OCI-LY7 (cell line): ENCODE results near the gene RAPGEF6. TPM values are rescaled to one million over a fixed set of nuclear protein-coding genes. Genes with fewer than 3 reads are reported as not detected.
A peak's percentile ranks its signal among the peaks of the same experiment; 100 is the strongest.

Source experiments
- BruUV-seq: library from RNA; stranded (reverse); fragments of 400-500 nt; replicated peaks from 2 replicates; lab custom pipeline; 2021; lab: Mats Ljungman, UMichigan
- CTCF ChIA-PET: fragments of 300-600 bp; sonication (Branson Sonifier 250); formaldehyde crosslinking; loops from one replicate; lab custom pipeline; 2022; ENCODE audit warnings: antibody characterized with exemption; ENCODE audit not compliant: unreplicated experiment; lab: Charles Lee
- POLR2A ChIA-PET: fragments of 300-600 bp; sonication (Branson Sonifier 250); formaldehyde crosslinking; loops from one replicate; lab custom pipeline; 2022; ENCODE audit warnings: antibody characterized with exemption; lab: Charles Lee
- DNase-seq: peaks from one replicate; pipeline ENCODE4 v3.0.0-alpha.2; 2015; ENCODE audit warnings: low spot score
- H2AFZ ChIP-seq: fragments of 200-600 bp; sonication (generic), shearing (Covaris generic); 2 replicates; pipeline ENCODE4 v1.6.1; 2014; ENCODE audit warnings: mild to moderate bottlenecking, antibody characterized with exemption, low read length, moderate library complexity
- H3K27ac ChIP-seq: fragments of 200-600 bp; sonication (generic); 2 replicates; pipeline ENCODE4 v1.5.1; 2014; ENCODE audit warnings: mixed run types, low read depth, mild to moderate bottlenecking, moderate library complexity, low read length, inconsistent platforms; ENCODE audit not compliant: poor library complexity, severe bottlenecking
- H3K36me3 ChIP-seq: fragments of 200-600 bp; sonication (generic); 2 replicates; pipeline ENCODE4 v1.6.1; 2014; ENCODE audit warnings: mild to moderate bottlenecking, antibody characterized with exemption, low read length, moderate library complexity, mixed read lengths; ENCODE audit not compliant: insufficient read depth
- H3K4me1 ChIP-seq: fragments of 200-600 bp; sonication (generic); 2 replicates; pipeline ENCODE4 v1.5.1; 2014; ENCODE audit warnings: mild to moderate bottlenecking, low read length; ENCODE audit not compliant: insufficient read depth, poor library complexity, severe bottlenecking
- H3K4me2 ChIP-seq: fragments of 200-600 bp; sonication (generic); 2 replicates; pipeline ENCODE4 v1.6.1; 2014; ENCODE audit warnings: mild to moderate bottlenecking, low read length
- H3K4me3 ChIP-seq: fragments of 200-600 bp; sonication (generic); 2 replicates; pipeline ENCODE4 v1.5.1; 2014; ENCODE audit warnings: mild to moderate bottlenecking, low read depth, low read length; ENCODE audit not compliant: poor library complexity, severe bottlenecking
- H3K79me2 ChIP-seq: fragments of 200-600 bp; sonication (generic); 2 replicates; pipeline ENCODE4 v1.6.1; 2016; ENCODE audit warnings: low read depth, mild to moderate bottlenecking, low read length, moderate library complexity, mixed read lengths; ENCODE audit not compliant: insufficient read depth
- H3K9me2 ChIP-seq: fragments of 200-600 bp; sonication (generic); 2 replicates; pipeline ENCODE4 v1.6.1; 2016; ENCODE audit warnings: mild to moderate bottlenecking, low read length, mixed read lengths; ENCODE audit not compliant: insufficient read depth
- H3K9me3 ChIP-seq: fragments of 200-600 bp; sonication (generic); 2 replicates; pipeline ENCODE4 v1.6.1; 2014; ENCODE audit warnings: mild to moderate bottlenecking, mixed run types, low read length, mixed read lengths
- H4K20me1 ChIP-seq: fragments of 200-600 bp; sonication (generic); 2 replicates; pipeline ENCODE4 v1.6.1; 2014; ENCODE audit warnings: mild to moderate bottlenecking, antibody characterized with exemption, low read length, moderate library complexity, mixed read lengths; ENCODE audit not compliant: insufficient read depth
- EZH2phosphoT487 ChIP-seq: fragments of 200-600 bp; sonication (generic); IDR thresholded peaks from 2 replicates; pipeline ENCODE4 v1.6.1; 2018; ENCODE audit warnings: low read depth, borderline replicate concordance, mild to moderate bottlenecking, mixed run types, antibody characterized with exemption, low read length, moderate library complexity, mixed read lengths
- intact Hi-C: fragments of 100-400 bp; cut with micrococcal nuclease; formaldehyde crosslinking; loops from one replicate; pipeline ENCODE4 v1.10.0; 2022; ENCODE audit not compliant: unreplicated experiment
- total RNA-seq, 2 experiments: library from RNA; depleted of rRNA in 1 of 2; stranded (reverse); fragments of >200 nt in 1 of 2; shearing (Covaris generic) in 1 of 2; gene quantifications; 2 replicates each; pipeline ENCODE4 v1.2.3, GENCODE V29; 2014 to 2022
- TF ChIP-seq, protein P1 (sequence below): fragments of 200-600 bp; sonication (generic); conservative IDR thresholded peaks from 2 replicates; pipeline ENCODE4 v1.5.1; 2014; ENCODE audit warnings: mild to moderate bottlenecking, antibody characterized with exemption, low read length, moderate library complexity, mixed read lengths

Gene RAPGEF6
- total RNA-seq, 2 experiments from 2014 or later, result 39.6 to 50.8 TPM

DNA sequence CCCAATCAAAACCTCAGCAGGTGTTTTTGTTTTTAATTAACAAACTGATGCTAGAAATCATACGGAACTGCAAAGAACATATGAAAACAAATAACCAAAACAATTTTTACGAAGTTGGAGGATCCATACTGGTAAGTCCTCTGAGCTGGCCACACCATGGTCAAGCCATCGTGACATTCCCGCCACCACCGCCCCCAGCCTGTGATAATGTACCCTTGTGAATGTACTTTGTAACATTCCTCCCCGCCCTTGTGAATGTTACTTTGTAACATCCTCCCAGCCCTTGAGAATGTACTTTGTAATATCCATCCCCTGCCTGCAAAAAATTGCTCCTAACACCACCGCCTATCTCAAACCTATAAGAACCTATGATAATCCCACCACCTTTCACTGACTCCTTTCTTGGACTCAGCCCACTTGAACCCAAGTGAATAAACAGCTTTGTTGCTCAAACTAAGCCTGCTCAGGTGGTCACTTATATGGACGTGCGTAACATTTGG, 63.3 kb downstream of the RAPGEF6 start:
- no TSS peak for BruUV-seq
- Histone ChIP-seq H2AFZ (no peak overlapping the region), H3K27ac (no peak overlapping the region), H3K4me2 (no peak overlapping the region), H3K79me2 (peaks cover 41% of the 10 kb centered on the region), H3K9me3 (no peaks in the 10 kb centered on the region), H3K9me2 (no peaks in the 10 kb centered on the region), H3K4me3 (no peak overlapping the region), H3K4me1 (no peaks in the 10 kb centered on the region), H3K36me3 (peaks cover 51% of the 10 kb centered on the region), H4K20me1 (no peaks in the 10 kb centered on the region)
- intact Hi-C loops, result no loop called here
- ChIA-PET CTCF (no interaction called here), POLR2A (interaction anchor here (0.7 kb wide), 1 partner anchor 132 kb away, joined by 3 read pairs; no protein-coding TSS in a partner anchor)
- TF ChIP-seq, protein P1, sequence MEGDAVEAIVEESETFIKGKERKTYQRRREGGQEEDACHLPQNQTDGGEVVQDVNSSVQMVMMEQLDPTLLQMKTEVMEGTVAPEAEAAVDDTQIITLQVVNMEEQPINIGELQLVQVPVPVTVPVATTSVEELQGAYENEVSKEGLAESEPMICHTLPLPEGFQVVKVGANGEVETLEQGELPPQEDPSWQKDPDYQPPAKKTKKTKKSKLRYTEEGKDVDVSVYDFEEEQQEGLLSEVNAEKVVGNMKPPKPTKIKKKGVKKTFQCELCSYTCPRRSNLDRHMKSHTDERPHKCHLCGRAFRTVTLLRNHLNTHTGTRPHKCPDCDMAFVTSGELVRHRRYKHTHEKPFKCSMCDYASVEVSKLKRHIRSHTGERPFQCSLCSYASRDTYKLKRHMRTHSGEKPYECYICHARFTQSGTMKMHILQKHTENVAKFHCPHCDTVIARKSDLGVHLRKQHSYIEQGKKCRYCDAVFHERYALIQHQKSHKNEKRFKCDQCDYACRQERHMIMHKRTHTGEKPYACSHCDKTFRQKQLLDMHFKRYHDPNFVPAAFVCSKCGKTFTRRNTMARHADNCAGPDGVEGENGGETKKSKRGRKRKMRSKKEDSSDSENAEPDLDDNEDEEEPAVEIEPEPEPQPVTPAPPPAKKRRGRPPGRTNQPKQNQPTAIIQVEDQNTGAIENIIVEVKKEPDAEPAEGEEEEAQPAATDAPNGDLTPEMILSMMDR, result no peak
- no peak for TF ChIP-seq EZH2phosphoT487
- DNase-seq, result no peak

DNA sequence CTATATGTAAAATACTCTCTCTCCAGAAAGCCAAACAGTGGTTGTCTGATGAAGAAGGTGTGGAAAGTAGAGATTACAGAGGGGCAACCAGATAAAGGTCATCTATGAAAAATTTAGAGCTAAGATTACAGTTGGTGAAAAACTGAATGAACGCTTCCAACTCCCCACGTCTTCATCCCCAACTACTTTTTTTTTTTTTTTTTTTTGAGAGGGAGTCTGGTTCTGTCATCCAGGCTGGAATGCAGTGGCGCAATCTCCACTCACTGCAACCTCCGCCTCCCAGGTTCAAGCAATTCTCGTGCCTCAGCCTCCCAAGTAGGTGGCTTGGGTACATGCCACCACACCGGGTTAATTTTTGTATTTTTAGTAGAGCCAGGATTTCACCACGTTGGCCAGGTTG, 64.3 kb downstream of the RAPGEF6 start:
- CTCF ChIA-PET, result no interaction called here
- H3K4me2 ChIP-seq, result no peak overlapping the region

DNA sequence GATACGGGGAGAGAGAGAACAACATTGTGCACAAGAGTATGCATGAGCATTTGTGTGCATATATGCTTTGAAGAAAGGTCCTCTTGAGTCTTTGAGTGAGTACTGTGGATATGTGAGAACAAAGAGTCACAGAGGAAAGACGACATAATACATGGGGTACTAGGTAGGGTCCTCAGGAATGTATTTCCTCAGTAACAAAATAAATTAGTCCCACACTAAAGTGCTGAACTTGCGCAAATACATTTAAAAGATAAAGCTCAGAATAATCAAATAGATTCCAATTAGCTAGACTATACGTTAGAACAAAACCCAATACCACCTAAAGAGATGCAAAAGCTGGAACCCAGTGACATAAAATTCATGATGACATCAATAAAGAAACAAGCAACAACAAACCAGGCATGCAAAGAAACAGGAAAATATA, 70.8 kb downstream of the RAPGEF6 start:
- TF ChIP-seq, protein P1, result 0 out of 2 replicates have a peak, but pooled peaks have one; percentile 10
- no peak for TF ChIP-seq EZH2phosphoT487
- H3K79me2 ChIP-seq, result peaks cover 68% of the 10 kb centered on the region
- no peak overlapping the region for H3K4me2 ChIP-seq

More for the DNA sequence above, 64.3 kb downstream of the RAPGEF6 start:
- Histone ChIP-seq H3K4me1 (no peaks in the 10 kb centered on the region), H3K9me3 (no peaks in the 10 kb centered on the region), H4K20me1 (no peaks in the 10 kb centered on the region), H3K9me2 (no peaks in the 10 kb centered on the region), H3K36me3 (peaks cover 55% of the 10 kb centered on the region), H2AFZ (no peak overlapping the region), H3K4me3 (no peak overlapping the region), H3K79me2 (peaks cover 51% of the 10 kb centered on the region), H3K27ac (no peak overlapping the region)
- POLR2A ChIA-PET, result no interaction called here
- no peak for DNase-seq
- TF ChIP-seq, protein P1, result no peak
- TF ChIP-seq EZH2phosphoT487, result no peak
- no TSS peak for BruUV-seq
- intact Hi-C loops, result no loop called here

More for the DNA sequence above, 70.8 kb downstream of the RAPGEF6 start:
- H3K9me3 ChIP-seq, result no peaks in the 10 kb centered on the region
- POLR2A ChIA-PET, result interaction anchor here (1.0 kb wide), 1 partner anchor 20 kb away, joined by 4 read pairs; no protein-coding TSS in a partner anchor
- no peak overlapping the region for H3K4me3 ChIP-seq
- peaks cover 46% of the 10 kb centered on the region for H3K36me3 ChIP-seq
- no peak overlapping the region for H2AFZ ChIP-seq
- DNase-seq, result no peak
- no TSS peak for BruUV-seq
- intact Hi-C loops, result no loop called here
- H3K4me1 ChIP-seq, result no peaks in the 10 kb centered on the region
- no peak overlapping the region for H3K27ac ChIP-seq
- CTCF ChIA-PET, result no interaction called here
- H4K20me1 ChIP-seq, result peaks cover 8% of the 10 kb centered on the region; the same call in 1 of the 2 replicates
- no peaks in the 10 kb centered on the region for H3K9me2 ChIP-seq
